GM13976 (cell line): ENCODE results near the gene NFIA.

Experiments
- DNase-seq: peaks from one replicate; pipeline ENCODE4 v3.0.0; 2012; ENCODE audit warnings: low spot score
- CTCF ChIP-seq: IDR thresholded peaks from 2 replicates; pipeline ENCODE4 v1.5.1; 2012; ENCODE audit warnings: borderline replicate concordance, mild to moderate bottlenecking; ENCODE audit not compliant: insufficient read depth; ENCODE audit errors: extremely low read depth, missing control alignments, control extremely low read depth
- in situ Hi-C: fragments of 300-500 bp; cut with MboI; formaldehyde crosslinking; loops from one replicate; pipeline ENCODE4 v1.12.0; 2022; ENCODE audit warnings: low sequenced_read_pairs, mixed read lengths, inconsistent platforms; ENCODE audit not compliant: unreplicated experiment

The NFIA gene

DNA sequence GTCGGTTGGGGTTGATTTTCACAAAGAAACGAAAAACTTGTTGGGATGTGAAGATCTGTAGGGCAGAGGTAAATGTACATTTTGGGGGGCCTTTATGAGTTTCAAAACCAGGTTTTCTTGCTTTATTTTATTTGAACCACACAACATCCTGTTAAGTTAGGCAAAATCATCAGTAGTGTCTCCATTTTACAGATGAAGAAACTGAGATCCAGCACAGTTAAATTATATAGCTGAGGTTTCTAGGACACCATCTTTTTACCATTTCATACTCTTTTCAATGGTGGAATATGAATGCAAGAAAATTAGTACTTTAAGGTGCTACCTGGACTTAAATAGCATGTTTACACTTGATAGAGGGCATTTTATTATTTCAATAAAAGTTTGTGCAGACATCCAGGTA is 187.7 kb downstream of the NFIA start:
- no peak for TF ChIP-seq CTCF
- DNase-seq: no peak
- in situ Hi-C loops: no loop called here

DNA sequence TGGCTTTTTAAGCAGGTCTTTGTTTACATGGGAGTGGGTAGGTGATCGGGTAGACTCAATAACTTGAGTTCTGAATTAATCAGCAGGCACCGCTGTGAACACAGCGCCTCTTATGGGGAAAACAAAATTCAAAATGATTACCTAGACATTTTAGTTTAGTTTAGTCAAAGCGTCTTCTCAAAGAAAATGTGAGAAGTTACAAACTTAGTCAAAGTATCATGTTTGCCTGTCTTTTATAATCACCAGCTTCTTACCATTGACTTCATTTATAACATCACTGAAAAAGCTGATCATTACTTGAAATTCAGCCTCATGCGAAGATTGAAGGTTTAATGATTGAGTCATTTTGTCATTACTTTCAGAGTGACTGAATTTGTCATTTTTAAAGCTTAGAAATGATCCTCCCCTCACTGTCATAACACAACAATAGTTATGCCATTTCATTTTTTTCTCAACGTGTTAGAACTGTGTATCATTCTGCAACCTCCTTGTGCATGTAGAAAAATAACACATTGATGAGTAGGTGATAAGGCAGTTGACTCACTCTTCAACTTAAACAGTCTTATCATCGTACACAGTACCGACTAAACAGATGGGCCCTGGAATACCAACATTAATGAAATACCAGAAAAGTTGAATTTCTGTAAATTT is 188.5 kb downstream of the NFIA start:
- TF ChIP-seq CTCF: no peak
- no peak for DNase-seq
- in situ Hi-C loops: no loop called here

- no peak for DNase-seq
- in situ Hi-C loops: no loop called here
- no peak for TF ChIP-seq CTCF
These were observed 189.0 kb downstream of the NFIA start for GRCh38 chr1:61271412-61271789.

DNA sequence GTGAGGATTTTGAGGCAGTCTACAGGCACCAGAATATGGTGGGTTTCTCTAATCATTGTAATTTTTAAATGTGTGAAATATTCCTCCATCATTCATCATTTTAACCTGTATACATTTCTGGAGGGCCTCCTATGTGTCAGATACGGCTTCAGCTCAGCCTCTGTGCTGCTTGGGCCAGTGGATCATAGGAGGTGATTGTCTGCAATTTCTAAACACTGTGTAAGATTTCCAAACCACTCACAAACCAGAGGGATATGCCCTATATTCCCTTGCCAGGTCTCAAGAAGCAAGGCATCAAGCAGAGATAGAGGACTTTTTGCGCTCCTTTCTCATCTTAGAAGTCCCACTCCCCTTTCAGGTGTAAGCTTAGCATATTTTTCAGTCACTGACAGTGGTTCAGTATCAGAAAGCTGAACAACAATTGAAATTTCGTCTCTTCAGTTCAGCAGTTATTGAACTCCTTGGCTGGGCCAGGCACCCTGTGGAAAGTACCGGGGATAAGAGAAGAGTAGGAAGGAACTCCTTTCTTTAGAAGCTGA is 190.9 kb downstream of the NFIA start:
- in situ Hi-C loops: no loop called here
- DNase-seq: no peak
- no peak for TF ChIP-seq CTCF

DNA sequence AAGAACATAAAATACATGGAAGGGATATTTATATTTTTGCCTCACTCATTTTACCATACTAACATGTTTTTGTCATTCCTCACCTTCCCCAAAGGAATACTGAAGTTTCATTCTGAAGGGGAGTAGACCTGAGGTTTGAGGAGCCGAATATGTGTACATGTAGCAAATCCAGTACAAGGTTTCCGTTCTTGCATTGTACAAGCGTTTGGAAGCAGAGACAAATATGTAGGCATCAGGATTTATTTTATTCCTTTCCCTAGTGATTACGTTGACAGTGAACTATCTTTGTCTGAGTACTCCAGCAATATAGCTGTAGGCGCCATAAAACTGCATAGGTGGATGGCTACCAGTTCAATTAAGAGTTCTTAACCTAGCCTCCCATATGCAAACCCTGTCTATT is 191.5 kb downstream of the NFIA start:
- DNase-seq: no peak
- TF ChIP-seq CTCF: no peak
- in situ Hi-C loops: no loop called here

- no peak for DNase-seq
- no peak for TF ChIP-seq CTCF
- in situ Hi-C loops: no loop called here
These were observed 192.6 kb downstream of the NFIA start for GRCh38 chr1:61274939-61275338.

DNA sequence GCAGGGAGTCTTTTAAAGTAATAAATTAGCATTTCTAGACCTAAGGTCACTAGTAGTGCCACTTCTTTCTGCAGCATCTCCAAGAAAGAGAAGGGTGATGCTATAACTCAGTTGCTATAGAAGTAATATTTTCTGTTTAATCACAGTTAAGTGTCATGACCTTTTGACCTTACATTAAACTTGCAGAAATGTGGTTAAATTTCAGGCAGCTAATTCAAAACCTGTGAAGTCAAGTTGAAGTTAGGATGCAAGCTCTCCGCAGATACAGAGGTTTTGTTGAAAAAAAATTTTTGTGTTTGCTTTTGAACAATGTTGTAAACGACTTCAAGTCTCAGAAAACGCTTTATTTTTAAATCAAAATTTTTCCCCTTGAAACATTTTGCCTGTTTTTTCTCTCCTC is 193.9 kb downstream of the NFIA start:
- no peak for TF ChIP-seq CTCF
- in situ Hi-C loops: no loop called here
- no peak for DNase-seq
